ENCODE data around the gene KCNMA1. TPM values are rescaled to one million over a fixed set of nuclear protein-coding genes. Genes with fewer than 3 reads are reported as not detected.

The KCNMA1 gene
- total RNA-seq, 1 donor from 2014 or later: 87.6 TPM

GRCh38 chr10:77510695-77511094 is 126.9 kb downstream of the KCNMA1 start:
- no peak overlapping the region for H3K27ac Mint-ChIP-seq (ENCODE audit: unreplicated experiment)

GRCh38 chr10:77510294-77510693 is 127.3 kb downstream of the KCNMA1 start:
- Mint-ChIP-seq H3K36me3 (ENCODE audit: low read depth) (no peaks in the 10 kb centered on the region), H3K27ac (ENCODE audit: unreplicated experiment) (no peak overlapping the region), H3K4me1 (ENCODE audit: low read depth) (peaks cover 70% of the 10 kb centered on the region), H3K4me3 (ENCODE audit: unreplicated experiment) (no peak overlapping the region), H3K27me3 (ENCODE audit: low read depth) (no peaks in the 10 kb centered on the region), H3K9me3 (ENCODE audit: low read depth) (peaks cover 4% of the 10 kb centered on the region)
- TF ChIP-seq CTCF (IDR thresholded peaks at IDR 0.05): no peak
- DNase-seq (ENCODE audit: low spot score): no peak

More at GRCh38 chr10:77510695-77511094, 126.9 kb downstream of the KCNMA1 start:
- DNase-seq (ENCODE audit: low spot score): no peak
- H3K4me3 Mint-ChIP-seq (ENCODE audit: unreplicated experiment): no peak overlapping the region
- no peaks in the 10 kb centered on the region for H3K36me3 Mint-ChIP-seq (ENCODE audit: low read depth)
- no peaks in the 10 kb centered on the region for H3K27me3 Mint-ChIP-seq (ENCODE audit: low read depth)
- no peak for TF ChIP-seq CTCF (IDR thresholded peaks at IDR 0.05)
- peaks cover 69% of the 10 kb centered on the region for H3K4me1 Mint-ChIP-seq (ENCODE audit: low read depth)
- H3K9me3 Mint-ChIP-seq (ENCODE audit: low read depth): peaks cover under 1% of the 10 kb centered on the region

GRCh38 chr10:77509391-77509790 is 128.2 kb downstream of the KCNMA1 start:
- Mint-ChIP-seq H3K9me3 (ENCODE audit: low read depth) (peaks cover 4% of the 10 kb centered on the region), H3K4me1 (ENCODE audit: low read depth) (peaks cover 73% of the 10 kb centered on the region), H3K27me3 (ENCODE audit: low read depth) (no peaks in the 10 kb centered on the region), H3K27ac (ENCODE audit: unreplicated experiment) (no peak overlapping the region), H3K4me3 (ENCODE audit: unreplicated experiment) (no peak overlapping the region), H3K36me3 (ENCODE audit: low read depth) (no peaks in the 10 kb centered on the region)
- TF ChIP-seq CTCF (IDR thresholded peaks at IDR 0.05): no peak
- no peak for DNase-seq (ENCODE audit: low spot score)

GRCh38 chr10:77507291-77507880 is 130.2 kb downstream of the KCNMA1 start:
- H3K4me3 Mint-ChIP-seq (ENCODE audit: unreplicated experiment): no peak overlapping the region
- peaks cover 4% of the 10 kb centered on the region for H3K9me3 Mint-ChIP-seq (ENCODE audit: low read depth)
- no peak for DNase-seq (ENCODE audit: low spot score)
- no peaks in the 10 kb centered on the region for H3K36me3 Mint-ChIP-seq (ENCODE audit: low read depth)
- no peaks in the 10 kb centered on the region for H3K27me3 Mint-ChIP-seq (ENCODE audit: low read depth)
- H3K27ac Mint-ChIP-seq (ENCODE audit: unreplicated experiment): peak overlapping the region; percentile 59
- TF ChIP-seq CTCF (IDR thresholded peaks at IDR 0.05): no peak
- H3K4me1 Mint-ChIP-seq (ENCODE audit: low read depth): peaks cover 65% of the 10 kb centered on the region

GRCh38 chr10:77506517-77507200 is 130.9 kb downstream of the KCNMA1 start:
- Mint-ChIP-seq H3K27me3 (ENCODE audit: low read depth) (no peaks in the 10 kb centered on the region), H3K27ac (ENCODE audit: unreplicated experiment) (peak overlapping the region; percentile 87), H3K9me3 (ENCODE audit: low read depth) (peaks cover 4% of the 10 kb centered on the region), H3K4me3 (ENCODE audit: unreplicated experiment) (no peak overlapping the region), H3K4me1 (ENCODE audit: low read depth) (peaks cover 66% of the 10 kb centered on the region), H3K36me3 (ENCODE audit: low read depth) (no peaks in the 10 kb centered on the region)
- TF ChIP-seq CTCF (IDR thresholded peaks at IDR 0.05): no peak
- no peak for DNase-seq (ENCODE audit: low spot score)

Measured in chondrocyte (in vitro differentiated cells).